NCI-H1694 treated with DMSO at 0.1 percent for 48 hours (cell line): Measurements from ENCODE around the gene KLHDC10.
"Not testable (repeated sequence)": the region's sequence is repeated elsewhere in the genome, so short reads cannot be mapped to it uniquely, and the experiment has no call there.

ENCODE experiments used
- DNase-seq: peaks from one replicate; lab custom pipeline; 2025; lab: John Stamatoyannopoulos, UW

The KLHDC10 gene

DNA sequence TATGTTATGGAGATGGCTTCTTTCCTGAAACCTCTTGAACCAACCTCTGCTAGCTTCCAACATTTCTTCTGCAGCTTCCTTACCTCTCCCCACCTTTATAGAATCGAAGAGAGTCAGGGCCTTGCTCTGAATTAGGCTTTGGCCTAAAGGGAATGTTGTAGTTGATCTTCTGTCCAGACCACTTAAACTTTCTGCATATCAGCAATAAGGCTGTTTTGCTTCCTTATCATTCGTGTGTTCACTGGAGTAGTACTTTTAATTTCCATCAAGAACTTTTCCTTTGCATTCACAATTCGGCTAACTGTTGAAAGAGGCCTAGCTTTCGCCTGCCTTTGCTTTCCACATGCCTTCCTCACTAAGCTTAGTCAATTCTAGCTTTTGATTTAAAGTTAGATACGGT, 48.0 kb downstream of the KLHDC10 start:
- no peak for DNase-seq

DNA sequence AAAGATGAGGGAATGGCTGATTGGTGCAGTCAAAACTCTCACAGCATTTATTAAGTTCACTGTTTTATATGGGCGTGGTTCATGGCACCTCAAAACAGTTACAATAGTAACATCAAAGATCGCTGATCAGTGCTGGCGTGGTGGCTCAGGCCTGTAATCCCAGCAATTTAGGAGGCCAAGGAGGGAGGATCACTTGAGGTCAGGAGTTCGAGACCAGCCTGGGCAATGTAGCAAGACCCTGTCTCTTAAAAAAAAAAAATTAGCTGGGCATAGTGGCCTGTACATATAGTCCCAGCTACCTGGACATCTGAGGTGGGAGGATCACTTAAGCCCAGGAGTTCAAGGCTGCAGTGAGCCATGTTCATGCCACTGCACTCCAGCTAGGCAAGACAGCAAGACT, 48.5 kb downstream of the KLHDC10 start:
- DNase-seq: no peak

GRCh38 chr7:130123501-130123900, 53.2 kb downstream of the KLHDC10 start:
- no peak for DNase-seq

- no peak for DNase-seq
Observed at GRCh38 chr7:130124711-130125110, 54.4 kb downstream of the KLHDC10 start.

DNA sequence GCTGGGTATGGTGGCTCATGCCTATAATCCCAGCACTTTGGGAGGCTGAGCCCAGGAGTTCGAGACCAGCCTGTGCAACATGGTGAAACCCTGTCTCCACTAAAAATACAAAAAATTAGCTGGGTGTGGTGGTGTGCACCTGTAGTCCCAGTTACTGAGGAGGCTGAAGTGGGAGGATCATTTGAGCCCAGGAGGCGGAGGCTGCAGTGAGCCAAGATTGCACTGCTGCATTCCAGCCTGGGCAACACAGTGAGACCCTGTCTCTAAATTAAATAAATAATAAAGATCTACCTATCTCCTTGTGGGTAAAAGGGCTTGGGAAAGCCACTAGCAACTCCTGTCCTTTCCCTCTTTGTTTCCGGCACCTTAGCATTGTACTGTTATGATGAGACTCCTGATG, 56.5 kb downstream of the KLHDC10 start:
- DNase-seq: not testable (repeated sequence)

- no peak for DNase-seq
Observed at GRCh38 chr7:130127404-130127803, 57.1 kb downstream of the KLHDC10 start.

GRCh38 chr7:130127821-130128317, 57.5 kb downstream of the KLHDC10 start:
- no peak for DNase-seq

DNA sequence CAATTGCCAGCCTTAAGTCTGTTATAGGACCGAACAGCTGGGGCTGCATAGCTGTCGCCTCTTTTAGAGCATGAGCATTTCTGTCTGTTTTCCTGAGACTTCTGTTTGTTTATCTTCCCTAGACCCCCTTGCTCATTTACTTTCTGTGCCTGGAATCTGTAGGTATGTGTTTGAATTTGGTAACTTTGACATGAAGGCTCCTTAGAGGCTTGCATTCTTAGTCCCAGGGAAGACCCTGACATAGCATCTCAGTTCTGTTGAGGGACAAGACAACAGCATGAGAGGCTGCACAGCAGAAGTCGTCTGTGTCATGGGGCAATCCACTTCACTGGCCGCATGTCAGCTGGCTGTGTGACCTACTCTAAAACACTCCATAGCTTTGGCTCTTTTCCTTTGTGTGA, 58.7 kb downstream of the KLHDC10 start:
- no peak for DNase-seq

DNA sequence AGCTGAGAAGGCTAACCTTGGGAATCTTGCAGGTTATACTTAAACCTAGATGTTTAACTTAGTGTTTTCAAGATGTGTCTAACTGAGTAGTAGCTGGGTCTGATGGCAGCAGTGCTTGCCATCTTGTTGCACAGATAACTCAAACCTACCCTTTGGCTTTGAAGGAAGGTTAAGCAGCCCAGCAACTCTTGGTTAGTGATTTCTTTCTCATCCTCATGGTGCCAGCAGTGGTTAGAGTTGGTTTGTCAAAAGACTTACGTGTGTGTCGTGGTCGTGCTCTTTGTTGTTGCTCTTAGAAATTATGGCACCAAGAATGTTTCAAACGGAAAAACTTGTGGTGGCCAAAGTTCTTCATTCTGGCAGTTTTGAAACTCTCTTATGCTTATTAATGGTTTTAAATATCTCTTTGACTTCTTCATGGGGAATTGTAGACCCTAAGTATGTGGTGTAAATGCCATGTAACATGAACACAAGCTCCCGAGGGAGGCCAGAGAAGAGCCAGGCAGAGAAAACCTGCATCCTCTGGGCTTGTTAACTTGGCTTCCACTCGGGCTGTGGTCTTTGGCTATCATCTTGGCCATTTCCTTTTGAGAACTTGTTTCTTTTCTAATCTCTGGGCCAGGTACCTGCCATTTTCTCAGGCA, 61.0 kb downstream of the KLHDC10 start:
- DNase-seq: no peak

DNA sequence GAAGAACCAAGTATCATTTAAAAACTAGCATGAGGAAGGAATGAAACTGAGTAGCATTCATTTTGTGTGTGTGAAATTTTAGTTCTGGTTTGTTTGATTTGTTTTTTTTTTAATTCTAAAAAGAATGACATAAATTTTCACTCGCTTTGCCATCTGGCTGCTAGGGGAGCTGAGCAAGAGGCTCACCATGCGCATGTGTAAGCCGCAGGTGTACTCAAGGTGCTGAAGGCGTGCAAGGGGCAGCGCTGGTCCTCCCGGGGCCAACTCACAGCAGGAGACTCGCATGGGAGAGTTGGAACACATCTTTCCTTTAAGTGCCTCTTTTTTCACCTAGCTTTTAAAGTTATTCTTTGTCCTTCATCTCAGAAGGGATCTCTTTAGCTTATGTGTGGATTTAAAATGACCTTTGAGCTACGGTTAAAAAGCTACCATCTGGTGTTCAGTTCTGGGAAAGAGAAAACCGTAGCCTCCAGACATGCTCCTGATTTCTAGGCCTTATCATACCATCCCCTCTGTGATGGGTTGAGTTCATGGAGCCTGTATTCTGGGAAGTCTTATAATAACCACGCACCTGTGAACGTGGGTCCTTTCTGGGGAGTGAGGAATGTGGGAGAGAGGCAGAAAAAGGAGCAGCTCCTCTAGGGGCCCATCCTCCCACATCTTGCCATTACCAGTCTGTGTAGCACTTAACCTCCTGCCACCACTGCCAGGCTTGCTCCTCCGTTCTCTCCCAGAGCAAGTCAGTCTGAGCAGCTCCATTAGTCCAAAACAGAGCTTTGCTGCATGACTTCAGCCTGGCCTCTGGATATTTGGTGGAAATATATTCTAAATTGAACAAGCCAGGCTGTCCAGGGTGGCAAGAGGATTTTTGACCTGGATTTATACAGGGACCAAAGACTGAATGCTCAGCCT, 61.9 kb downstream of the KLHDC10 start:
- DNase-seq: no peak

DNA sequence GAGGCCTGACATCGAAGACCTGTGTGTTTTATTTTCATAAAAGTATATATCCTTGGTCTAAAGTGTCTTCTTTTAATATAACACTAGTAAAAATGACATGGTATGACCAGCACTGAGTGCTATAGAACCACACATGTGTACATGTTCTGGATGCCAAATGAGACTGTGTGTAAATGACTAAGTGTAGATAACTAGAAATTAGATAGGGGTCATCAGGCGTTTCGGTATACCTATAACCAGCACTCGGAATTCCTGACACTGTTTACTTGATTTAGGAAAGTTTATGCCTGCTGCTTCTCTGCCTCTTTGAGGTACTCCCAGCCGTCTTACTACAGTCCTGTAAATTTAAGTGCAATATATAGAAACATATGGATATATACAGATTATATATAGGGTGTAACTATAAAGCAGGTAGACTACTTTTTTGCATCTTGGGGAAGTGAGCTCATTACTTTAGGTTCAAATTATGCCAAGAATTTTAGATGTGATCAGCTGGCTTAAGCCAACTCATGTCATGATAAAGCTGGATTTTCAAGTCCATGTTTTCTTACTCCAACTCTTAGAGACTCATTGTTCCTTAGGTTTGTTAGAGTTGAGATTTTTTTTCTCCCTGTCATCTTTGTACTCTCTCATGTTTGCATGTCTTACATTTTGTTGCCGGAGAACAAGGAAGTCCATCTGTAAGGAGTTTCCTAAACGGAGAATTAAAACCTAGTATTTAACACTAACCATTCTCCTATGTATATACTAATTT, 62.9 kb downstream of the KLHDC10 start:
- DNase-seq: no peak

GRCh38 chr7:130134106-130134636, 63.8 kb downstream of the KLHDC10 start:
- no peak for DNase-seq

DNA sequence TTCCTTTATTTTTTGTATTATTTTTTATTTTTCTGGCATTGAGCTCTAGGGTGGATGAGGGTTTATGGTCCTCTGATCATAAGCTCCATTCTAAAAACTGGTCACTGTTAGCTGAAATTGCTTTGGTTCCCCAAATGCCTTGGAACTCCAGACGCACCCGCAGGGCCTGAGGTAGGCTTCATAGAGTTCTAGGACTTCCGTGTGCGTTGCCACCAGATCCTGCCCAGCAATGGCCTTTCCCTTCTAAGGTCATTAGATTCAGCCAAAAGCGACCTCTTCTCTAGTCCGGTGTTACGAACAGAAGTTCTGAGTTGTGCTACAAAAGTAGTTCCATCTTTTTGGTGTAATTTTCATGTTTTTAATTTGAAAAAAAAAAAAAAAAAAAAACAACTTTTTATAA, 64.4 kb downstream of the KLHDC10 start:
- no peak for DNase-seq

DNA sequence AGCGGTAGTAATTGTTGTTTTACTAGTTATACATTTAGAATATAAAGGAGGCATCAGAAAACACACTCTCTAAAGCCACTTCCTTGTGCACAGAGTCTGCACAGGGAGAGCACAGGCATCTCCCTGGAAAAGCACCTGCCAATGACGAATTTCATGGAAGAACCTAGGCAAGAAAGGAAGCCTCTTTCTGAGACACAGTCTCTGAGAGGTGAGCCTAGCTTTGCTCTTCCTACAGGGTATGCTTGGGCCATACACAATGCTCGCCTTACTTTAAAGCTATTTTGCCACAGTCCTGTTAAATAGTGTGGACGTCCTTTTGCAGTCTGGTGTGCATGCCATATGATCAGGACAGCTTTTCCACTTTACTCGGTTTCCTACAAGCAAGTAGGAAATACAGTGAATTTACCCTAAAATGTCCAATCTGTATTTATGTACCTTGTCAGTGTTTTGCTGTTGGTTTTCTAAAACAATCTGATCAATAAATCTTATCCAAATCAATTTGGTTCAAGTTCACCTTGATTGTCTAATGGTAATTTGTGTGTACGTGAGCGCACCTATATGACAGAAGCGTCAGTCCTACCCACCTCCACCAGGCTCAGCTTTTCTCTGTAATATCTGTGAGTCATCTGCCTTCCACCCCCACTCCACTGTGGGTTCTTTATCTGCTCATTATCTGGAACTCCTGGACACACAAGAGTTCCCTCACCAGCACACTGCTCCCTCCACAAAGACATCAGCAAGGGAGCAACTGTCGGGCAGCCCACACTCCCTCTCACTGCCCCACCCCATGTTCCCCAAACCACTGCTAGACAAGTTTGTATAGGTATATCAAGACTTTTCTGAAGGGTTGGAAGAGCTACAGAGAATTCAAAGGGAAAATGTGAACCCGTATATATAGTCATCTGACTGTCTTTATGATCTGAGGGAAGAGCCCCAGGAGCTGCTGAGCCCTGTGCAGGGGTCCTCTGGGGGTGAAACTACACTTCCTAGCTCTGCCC, 65.2 kb downstream of the KLHDC10 start:
- no peak for DNase-seq

GRCh38 chr7:130136579-130137167, 66.3 kb downstream of the KLHDC10 start:
- DNase-seq: no peak

- no peak for DNase-seq
Observed at GRCh38 chr7:130137207-130137606, 66.9 kb downstream of the KLHDC10 start.

GRCh38 chr7:130139193-130139960, 69.0 kb downstream of the KLHDC10 start:
- DNase-seq: no peak

DNA sequence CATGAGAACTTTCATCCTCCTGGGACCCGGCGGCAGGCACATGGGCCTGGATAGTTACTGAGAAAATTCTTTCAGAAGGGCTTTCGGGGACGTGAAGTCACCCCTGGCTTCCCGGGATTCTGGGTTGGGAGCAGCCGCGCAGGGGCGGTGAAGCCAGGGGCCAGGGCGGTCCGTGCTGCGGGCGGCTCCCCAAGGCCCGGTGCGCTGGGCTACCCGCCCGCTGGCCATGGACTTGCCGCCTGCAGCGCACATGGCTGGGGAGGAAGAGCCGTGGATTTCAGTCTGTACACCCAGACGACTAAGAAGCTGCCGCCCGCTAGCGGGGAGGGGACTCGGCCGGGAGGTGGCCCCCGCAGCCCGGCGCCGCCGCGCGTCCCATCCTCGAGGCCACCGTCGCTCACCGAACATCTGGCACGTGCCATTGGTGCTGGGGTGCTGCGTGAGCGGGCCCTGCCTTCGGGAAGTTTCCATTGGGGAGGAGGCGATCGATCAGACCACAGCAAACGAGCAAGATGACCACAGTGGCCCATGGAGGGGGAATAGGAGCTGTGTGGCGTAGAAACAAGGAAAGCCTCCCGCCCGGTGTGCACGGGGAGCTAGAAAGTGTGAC, 70.3 kb downstream of the KLHDC10 start:
- DNase-seq: no peak

DNA sequence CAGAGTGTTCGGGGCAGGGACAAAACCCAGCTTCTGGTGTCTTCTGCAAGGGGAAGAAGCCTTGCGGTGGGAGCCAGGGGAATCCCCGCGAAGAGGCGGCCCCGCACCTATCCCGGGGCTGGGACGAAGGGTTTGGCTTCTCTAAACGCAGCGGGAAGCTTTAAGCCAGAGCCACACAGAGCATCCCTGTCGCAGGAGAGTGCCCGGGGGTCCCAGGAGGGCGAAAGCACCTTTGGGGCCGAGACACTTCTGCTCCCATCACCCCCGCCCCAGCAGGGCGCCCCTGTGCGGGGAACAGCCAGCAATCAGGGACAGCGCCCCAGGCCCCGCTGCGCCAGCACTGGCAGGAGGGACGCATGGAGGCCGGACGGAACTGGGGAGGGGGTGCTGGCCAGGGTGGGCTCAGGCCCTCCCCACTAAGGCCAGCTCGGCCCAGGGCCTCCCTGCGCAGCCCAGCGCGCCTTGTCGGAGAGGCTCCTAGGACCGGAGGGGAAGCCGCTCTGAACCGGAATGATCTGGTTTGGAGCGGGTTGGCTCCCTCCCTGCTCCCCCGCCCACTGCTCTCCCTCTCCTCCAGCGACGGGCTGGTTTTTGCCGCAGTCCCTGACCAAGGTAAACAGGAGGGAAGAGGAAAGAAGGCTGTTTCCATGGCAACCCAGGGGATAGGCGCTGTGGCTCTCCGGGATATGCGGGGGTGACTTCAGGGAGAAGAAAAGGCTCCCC, 71.0 kb downstream of the KLHDC10 start:
- no peak for DNase-seq
